ENCODE measurements around the gene KLHL29.

The KLHL29 gene

DNA sequence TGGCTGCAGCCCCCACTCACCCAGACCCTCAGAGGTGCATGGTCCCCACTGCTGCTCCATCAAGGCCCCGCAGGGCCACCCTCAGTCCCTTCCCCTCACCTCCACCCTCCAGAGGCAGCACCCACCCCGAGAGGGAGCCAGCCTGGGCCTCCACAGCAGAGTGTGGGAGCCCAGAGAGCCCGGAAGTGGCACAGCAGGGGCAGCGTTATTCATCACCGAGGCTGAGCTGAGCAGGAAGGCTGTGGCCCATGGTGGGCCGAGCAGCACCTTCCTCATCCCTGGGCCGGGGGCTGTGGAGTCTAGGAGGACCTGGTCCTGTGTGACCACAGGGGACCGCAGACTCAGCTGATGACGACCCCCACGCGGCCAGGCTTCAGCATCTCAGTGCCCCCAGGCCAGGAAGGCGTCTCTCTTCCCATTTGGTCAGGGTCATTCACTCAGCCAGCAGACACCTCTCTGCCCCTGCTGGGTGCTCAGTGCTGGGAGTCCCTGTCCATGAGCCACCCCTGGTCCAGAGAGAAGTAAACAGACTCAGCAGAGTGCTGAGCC, 283.9 kb downstream of the KLHL29 start:
- DNase-seq, result no peak

DNA sequence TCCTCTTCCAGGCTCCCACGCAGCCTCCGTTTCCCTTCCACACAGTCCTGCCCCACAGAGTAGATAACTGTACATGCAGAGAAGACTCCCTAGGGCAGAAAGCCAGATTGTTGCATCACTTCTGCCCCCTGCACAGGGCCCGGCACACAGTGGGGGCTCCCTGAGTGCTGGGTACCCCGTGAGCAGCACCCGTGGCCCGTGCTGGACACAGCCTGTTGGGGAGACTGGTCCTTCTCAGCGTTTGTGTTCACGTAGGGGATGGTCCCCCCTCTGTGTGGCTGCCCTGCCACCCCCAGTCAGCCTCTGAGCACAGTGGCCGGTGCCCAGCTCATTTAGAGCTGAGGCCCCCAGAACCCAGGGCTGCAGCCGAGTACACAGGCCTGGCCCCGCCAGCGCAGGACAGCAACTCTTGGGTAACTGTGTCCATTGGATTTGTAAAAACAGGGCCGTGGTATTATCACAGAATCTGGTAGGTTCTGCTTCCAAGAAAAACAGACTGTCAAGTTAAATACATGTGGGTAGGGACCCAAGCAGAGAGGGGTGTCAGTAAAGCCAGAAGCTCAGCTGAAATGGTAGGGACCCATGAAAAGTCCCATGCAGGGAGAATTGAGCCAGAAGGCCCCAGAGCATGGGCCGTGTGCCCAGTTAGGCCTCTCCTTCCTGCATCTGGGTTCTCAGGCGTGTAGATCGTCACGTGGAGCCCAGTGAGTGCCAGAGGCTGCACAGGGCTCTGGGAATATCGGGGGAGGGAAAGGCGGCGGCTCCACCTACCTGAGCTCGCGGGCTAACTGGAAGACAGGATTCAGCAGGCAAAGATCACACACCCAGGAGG, 284.6 kb downstream of the KLHL29 start:
- no peak for DNase-seq

DNA sequence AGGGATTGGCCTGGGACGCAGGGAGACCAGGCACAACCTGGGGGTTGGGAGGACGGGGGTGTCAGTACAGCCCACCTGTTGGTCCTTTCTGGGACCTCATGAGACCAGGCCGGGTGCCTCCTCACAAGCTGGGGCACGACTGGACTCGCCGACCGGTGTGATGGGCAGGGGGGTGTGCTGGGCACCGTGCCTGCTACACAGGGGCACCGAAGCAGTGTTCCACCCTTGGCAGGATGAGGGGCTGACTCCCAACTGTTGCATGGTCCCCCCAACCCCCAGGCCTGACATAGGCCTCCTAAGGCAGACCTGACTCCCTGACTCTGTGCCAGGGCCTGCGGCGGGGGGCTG, 285.2 kb downstream of the KLHL29 start:
- DNase-seq, result no peak

DNA sequence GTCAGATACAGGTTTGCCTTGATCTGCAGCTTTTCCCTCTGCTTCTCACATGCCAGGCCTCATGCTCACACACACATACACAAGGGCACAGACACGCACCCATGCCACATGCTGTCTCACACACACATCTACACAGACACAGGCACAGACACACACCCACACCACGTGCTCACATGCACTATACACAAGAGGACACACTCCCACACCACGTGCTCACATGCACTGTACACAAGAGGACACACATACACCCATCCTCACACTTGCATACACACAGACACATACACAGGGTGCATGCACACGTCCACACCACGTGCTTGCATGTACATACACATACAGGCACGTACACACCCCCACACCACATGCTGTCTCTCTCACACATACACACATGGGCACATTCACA, 288.1 kb downstream of the KLHL29 start:
- no peak for DNase-seq

DNA sequence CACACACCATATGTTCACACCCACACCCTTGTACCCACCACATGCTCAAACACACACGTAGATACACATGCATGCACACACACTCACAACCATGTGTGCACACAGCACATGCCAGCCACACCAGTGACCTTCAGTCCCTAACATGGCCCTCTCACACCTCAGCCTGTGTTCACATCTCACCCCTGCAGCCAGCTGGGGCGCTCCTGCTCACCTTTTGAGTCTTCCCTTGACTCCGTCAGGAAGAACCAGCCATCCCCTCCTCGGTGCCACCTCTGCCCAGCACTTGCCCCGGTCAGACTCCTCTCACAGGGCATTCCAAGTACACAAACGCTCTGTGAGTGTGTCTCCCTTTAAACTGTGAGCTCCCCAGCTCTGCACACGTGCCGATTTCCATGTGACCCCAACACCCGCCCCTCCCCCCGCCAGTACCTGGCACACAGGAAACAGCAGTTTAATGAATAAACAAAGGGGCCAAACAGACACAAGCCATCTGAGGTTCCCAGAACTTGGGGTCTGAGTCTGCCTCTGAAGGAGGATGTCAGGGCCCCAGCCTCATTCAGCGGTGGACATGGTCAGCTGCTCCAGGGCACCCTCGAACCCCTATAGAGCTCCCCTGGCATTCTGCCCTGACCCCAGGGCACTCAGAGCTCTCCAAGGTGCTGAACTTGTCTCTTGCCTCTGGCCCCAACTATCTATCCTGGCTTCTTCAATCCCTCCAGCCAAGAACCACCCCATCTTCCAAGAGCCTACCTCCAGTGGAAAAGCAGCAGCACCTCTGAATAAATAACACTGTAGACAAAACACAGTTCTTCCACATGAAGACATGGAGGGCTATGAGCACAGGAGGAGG, 289.1 kb downstream of the KLHL29 start:
- no peak for DNase-seq

DNA sequence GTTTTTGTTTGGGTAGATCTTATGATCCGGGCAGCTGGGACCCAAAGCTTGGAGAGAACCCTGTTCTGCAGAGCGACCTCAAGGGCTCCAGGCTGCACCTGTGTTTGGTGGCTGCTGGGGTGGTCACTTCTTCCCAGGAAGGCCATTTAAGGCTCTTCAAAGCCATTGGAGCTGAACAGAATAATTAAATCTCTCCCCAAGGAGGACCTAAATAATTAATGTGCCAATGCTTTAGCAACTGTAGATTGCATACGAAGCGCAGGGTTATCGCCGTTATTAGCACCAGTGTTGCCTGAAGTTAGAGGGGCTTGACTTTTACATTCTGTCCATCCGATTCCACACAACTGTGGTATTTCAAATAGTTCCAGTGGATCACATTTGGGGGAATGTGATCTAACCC, 290.5 kb downstream of the KLHL29 start:
- no peak for DNase-seq

DNA sequence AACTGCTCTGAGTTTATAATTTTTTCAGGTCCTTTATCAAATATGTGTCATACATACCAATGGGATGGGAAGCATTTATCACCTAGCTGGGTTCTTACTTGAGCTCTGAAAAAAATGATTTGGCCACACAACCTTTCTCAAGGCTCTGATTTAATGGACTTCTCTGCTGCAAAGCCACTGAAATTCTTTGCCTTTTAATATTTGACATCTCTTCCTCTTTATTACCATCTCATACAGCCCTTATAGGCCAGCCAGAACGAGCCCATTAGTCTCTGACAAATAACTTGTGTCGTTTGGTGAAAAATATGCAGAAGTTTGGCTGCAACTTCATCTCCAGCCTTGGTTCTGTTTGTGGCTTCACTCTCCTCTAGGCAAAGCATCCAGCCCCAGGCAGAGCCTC, 292.9 kb downstream of the KLHL29 start:
- DNase-seq, result no peak

DNA sequence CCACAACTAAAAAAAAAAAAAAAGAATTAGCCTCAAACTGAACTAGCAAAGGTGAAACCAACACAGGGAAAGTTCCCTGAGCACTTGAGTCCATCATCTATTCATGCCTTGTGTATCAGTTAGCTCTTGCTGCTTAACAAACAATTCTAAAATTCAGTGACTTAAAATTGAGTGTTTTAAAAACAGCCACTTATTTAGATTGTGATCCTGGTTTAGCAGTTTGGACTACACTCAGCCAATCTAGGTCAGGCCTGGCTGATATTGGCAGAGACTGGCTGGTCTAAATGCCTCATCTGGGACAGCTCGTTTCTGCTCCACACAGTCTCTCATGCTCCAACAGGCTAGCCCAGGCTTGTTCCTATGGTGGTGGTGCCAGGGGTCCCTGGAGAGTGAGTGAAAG, 294.1 kb downstream of the KLHL29 start:
- DNase-seq, result no peak

DNA sequence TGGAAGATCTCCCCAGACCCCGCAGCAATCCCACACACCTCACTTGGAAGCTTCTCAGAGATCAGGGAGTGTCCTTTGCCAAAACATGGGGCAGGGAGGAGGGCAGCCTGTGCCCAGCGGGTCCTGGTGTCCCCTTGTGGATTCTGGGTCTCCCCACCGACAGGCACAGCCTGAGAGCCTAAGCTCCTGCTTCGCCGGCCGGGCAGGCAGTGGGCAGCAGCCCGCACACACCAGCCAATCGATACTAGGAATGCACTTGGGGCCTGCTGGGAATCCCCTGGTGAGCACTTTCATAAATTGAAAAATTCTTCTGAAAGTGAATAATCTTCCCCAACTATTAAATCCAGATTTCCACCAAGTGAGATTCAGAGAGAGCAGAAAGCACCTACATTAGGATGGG, 296.0 kb downstream of the KLHL29 start:
- no peak for DNase-seq

DNA sequence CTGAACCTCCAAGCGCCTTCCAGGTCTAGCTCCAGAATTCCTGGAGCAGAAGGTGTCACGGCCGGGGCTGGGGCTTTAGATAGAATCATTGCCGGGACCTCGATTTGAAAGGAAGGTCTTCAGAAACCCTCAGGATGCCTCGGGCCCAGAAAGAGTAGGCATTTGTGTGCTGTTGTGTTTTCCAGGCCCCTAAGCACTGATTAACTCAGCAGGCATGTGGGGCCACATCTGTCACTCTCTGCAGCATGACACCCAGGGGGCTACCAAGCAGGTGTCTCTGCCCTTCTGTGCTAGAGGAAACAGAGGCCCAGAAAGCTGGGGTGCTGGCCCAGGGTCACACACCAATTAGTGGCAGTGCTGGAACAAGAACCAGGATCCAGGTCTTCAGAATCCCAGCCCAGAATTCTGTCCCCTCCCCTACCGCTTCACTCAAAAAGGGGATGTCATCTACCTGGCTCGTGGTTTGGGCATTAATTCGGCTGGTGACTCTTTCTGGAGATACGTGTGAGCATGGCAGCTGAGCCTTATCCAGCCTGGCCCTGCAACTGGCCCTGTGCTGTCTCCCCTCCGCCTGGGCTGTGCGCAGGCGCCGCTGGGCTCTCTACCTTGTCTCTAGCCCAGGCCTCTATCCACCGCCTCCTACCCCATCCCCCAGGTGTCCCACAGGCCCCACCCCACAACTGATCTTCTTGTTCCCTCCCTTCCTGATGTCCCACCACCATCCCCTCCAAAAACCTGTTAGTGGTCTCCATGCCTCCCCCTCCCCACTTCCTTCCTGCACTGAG, 296.6 kb downstream of the KLHL29 start:
- DNase-seq, result no peak

DNA sequence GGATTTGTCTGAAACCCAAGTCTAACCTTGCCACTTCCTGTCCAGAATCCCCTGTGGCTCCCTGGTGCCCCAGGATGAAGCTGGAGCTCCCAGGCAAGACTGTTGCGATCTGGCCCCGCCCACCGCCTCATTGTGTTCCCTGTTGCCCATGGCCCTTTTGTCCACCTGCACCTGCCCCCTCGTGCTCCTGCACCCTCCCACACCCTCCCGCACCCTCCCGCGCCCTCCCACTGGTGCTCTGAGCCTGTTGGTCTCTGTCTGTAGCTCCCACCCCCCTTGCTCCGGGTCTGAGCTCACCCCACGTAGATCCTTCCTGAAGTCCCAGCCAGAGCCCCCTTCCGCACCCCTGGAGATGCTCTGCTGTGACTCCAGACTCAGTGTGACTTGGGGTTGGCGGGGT, 297.5 kb downstream of the KLHL29 start:
- DNase-seq, result no peak

DNA sequence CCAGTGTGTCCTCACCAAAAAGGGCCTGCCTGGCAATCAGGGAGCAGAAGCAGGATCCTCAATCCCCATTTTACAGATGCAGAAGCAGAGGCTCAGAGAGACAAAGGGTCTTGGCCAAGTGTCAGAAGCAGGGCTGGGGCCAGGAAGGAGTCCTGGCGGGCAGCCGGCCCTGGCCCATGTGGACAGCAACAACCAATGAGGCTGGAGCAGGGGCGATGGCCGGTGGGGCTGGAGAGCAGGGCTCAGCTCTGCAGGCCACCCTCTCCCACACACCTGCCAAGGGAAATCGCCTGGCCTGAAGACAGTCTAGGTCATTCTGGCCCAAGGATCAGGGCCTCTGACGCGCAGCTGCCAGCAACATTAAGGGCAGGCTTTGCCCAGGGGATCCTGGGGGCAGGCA, 298.0 kb downstream of the KLHL29 start:
- DNase-seq, result no peak

DNA sequence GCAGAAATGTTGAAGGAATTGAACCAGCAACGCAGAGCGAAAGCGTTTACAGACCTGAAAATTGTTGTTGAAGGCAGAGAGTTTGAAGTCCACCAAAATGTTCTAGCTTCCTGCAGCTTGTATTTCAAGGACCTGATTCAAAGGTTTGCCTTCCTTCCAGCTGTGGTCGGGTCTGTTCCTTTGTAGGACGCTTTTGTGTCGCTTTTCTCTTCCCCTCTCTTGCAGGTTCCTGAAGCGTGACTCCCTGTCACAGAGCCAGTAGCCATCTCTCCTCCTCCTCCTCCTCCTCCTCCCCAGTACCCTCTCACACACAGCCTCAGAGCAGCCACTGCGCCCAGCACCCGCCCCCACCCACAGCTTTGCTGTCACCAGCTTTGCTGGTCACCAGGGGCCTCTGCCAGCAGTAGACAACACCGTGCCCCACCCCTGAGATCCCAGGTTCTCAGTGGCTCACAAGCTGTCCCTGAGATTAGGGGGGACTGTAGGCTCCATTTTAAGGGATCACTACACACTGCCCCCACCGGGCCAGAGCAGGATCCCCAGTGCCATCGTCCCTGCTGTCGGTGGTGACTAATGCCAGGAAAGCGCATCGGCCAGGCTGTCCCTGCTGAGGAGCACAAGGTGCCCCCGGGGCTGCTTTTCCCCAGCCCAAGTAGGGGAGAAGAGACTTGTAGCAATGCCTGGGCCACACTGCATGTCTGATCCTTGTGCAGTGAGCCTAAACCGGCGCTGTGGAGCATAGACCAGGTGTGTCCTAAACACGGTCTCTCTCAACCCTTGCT, 299.6 kb downstream of the KLHL29 start:
- DNase-seq, result no peak

DNA sequence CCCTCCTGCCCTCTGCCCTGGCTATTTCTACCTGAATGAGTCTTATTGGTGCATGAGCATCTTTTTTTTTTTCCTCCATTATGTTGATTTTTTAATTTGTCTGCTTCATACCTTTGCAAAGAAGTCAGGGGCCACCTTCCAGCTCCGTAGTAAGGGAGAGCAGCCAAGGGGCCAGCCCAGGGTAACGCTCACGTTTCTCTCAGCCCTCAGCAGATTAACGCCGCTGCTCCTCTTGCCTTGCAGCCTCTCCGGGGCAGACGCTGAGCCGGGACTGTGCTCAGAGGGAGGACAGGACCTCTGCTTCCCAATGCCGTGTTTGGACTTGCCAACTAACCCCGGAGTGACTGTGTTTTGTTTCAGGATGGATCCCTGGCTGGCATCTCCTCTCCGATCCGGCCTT, 300.2 kb downstream of the KLHL29 start:
- DNase-seq, result no peak

DNA sequence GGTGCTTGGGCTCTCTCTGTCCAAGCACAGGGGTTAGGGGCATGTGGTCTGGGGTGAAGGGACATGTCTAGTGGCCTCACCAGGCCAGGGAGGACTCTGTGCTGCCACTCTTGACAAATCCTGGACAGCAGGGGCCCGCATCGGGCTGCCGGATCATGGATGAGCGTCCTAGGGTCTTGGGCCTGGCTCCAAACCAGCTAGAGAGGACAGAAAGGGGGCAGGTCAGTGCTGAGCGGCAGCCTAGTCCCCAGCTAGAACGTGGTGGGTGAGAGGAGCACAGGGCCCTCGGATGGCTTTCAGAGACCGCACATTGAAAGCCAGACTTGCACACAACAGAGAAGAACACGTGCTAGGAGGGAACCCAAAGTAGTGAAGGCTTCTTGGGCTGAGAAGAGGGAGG, 300.7 kb downstream of the KLHL29 start:
- no peak for DNase-seq

DNA sequence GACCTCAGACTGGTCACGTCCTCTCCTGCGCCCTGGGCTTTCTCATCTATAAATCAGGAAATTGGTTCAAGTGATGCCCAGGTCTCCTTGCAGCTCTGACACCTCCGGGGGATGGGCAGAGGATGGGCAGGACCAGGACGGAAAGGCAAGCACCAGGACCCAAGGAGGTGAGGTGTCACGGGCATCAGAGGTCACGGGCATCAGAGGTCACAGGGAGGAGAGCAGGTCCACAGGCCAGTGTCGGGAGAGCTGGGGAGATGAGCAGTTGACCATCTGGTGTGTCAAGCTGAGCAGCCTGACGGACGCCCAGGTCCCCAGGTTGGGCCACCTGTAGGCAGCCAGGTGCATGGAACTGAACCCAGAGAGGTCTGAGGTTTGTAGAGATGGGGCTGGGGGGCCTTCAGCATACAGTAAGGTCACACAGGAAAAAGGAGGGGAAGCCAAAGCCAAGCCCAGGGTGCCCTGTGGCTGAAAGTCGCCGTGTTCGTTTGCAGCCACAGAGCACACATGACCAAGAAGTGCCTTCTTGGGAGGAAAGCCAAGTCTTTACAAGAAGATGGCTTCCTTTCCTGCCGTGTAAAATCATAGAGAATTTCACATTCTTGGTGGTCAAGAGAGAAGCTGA, 301.5 kb downstream of the KLHL29 start:
- no peak for DNase-seq

DNA sequence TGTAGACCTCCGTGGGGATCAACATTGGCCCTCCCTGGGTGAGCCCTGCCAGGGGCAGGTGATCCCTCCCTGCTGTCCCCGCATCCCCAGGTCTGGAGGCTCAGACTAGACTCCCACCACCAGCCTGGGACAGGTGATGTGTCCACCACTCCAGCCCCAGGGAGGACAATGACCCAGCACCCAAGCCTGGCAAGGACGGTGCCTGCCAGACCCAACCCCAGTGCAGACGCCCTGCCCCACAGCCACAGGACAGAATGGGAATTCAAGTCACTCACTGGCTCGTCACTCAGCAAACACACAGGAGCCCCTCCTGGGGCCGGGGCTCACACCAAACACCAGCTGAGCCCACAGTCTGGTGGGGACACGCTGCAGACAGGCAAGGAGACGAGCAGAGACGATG, 302.2 kb downstream of the KLHL29 start:
- no peak for DNase-seq

DNA sequence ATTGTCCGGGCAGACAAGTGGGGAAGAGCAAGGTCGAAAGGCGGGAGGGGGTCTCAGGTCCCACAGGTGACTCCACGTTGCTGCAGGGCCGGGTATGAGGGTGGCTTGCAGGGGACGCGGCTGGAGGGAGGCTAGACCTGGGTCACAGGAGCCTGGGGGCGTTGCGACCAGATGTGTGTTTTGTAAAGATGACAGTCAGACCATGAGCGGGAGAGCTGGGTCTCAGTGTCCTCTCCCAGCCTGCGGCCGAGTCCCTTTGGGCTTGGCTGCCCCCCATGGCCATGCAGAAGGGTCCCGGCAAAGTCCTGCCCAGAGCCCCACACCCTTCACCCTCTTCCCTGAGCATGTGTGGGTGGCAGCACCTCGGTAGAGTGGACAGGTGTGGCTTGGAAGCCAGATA, 302.7 kb downstream of the KLHL29 start:
- no peak for DNase-seq

DNA sequence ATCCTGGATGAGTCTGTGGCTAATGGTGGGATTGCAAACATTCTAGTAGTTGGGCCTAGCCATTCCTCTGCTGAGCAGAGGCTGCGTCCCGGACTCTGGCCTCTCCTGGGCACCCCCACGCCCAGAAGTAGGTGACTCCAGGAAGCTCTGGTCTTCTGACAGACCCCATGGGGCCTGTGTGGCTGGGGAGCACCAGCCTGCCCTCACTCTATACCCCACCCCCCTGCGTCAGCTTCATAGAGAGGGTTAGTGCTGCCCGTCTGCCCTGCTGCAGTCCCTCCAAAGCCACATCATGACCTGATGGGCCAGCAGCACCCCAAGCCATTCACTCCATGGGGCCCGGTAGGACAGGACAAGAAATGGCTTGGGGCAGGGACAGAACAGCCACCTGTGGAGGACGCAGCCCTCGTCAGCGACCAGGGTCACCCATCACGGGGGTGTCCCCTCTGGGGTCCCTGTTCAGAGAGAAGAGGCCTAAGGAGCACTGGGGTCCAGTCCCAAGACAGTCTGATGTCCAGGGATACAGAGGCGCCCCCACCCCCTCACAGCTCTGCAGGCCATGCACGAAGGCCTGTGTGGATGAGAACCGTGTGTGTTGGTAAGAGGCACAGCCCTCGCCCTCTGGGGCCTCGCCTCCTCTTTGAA, 303.6 kb downstream of the KLHL29 start:
- DNase-seq, result no peak

DNA sequence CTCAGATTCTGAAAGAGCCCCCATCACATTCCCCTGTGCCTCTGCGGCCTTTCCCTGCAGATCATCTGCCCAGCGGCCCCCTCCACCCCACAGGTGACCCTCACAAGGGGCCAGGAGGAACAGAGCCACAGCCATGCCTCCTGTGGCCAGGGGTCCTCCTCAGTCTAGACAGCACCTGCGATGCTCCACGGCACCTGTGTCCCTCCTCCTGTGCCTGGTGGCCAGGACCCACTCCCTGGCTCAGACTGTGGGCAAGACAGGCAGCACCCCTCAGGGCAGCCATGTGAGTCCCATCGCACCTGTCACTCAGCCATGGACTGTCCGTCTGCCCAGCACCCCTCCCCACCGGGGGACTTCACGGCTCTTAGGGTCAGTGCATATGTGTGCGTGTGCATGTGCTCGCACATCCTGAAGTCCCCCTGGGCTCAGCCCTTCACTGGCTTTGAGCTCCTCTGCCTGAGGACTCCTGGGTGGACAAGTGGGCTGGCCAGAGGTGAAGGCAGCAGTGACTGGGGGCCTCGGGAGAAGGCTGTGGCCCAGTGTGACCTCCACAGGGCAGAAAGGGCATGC, 304.2 kb downstream of the KLHL29 start:
- no peak for DNase-seq

DNA sequence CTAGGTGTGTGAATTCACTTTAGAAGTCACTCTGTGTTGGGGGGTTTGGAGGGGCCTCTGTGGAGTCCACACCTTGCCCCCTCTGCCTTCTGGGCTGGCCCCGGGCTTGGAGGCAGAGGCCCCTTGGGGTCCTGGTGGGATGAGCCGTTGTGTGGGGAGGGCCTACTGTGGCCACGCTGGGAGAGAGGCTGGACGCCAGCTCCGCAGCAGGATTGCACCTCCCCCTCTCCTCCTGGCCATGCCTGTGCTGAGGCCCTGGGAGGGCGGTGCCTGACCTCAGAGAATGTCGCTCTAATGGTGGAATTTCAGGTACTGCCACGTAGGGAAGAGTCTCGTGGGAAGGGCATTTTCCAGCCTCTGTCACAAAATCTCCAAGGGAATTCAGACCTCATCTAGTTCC, 304.9 kb downstream of the KLHL29 start:
- no peak for DNase-seq
